ENCODE measurements around the gene HPCAL4.

GRCh38 chr1:39657923-39658485 is 33.2 kb downstream of the HPCAL4 start:
- TF ChIP-seq CTCF (IDR thresholded peaks at IDR 0.05) (peak; percentile 71 to 81 (median 74)), POLR2A (IDR thresholded peaks at IDR 0.05) (no peak)

All from body of pancreas (tissue), 4 donors.